ENCODE results near the gene NRP2. TPM values are rescaled to one million over a fixed set of nuclear protein-coding genes. Genes with fewer than 3 reads are reported as not detected.

The NRP2 gene
- total RNA-seq, 4 donors from 2014 or later = 195 to 440 (median 314) TPM

DNA sequence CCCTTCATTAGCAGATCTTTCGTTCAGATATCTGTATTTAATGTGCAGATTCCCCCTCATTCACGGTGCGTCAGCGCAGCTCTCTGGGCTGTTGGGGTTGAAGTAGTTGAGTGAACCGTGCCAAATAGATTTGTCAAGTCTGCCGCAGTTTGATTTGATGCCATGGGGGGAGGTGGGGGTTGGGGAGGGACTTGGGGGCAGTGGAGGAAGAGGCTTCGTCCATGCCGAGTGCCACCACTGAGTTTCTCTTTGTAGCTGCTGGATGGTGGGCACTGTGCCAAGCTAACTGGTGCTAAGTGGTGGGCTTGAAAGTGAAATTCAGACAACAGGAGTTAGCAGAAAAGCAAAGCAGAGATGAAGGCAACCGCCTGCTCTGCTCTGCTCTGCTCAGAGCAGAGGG, 47.9 kb downstream of the NRP2 start:
- DNase-seq (ENCODE audit: extremely low spot score) = no peak
- intact Hi-C loops (cut with DNase I) = no loop called here
- TF ChIP-seq, protein P1, sequence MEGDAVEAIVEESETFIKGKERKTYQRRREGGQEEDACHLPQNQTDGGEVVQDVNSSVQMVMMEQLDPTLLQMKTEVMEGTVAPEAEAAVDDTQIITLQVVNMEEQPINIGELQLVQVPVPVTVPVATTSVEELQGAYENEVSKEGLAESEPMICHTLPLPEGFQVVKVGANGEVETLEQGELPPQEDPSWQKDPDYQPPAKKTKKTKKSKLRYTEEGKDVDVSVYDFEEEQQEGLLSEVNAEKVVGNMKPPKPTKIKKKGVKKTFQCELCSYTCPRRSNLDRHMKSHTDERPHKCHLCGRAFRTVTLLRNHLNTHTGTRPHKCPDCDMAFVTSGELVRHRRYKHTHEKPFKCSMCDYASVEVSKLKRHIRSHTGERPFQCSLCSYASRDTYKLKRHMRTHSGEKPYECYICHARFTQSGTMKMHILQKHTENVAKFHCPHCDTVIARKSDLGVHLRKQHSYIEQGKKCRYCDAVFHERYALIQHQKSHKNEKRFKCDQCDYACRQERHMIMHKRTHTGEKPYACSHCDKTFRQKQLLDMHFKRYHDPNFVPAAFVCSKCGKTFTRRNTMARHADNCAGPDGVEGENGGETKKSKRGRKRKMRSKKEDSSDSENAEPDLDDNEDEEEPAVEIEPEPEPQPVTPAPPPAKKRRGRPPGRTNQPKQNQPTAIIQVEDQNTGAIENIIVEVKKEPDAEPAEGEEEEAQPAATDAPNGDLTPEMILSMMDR (IDR thresholded peaks at IDR 0.05) = no peak
- TF ChIP-seq POLR2AphosphoS5 (IDR thresholded peaks at IDR 0.05) (no peak), EP300 (IDR thresholded peaks at IDR 0.05) (no peak), POLR2A (IDR thresholded peaks at IDR 0.05; ENCODE audit: low read depth) (no peak)
- peaks cover 17 to 100% (median 100%) of the 10 kb centered on the region in 4 donors for H3K4me1 ChIP-seq
- H3K4me3 ChIP-seq = no peak overlapping the region
- peaks cover 20 to 77% (median 51%) of the 10 kb centered on the region in 4 donors for H3K36me3 ChIP-seq
- no peaks in the 10 kb centered on the region for H3K9me3 ChIP-seq
- peak overlapping the region; percentile 80 to 98 (median 90) for H3K27ac ChIP-seq (replicated peaks in 1 of 4)
- 57% methylated on average over 9 of the region's 9 CpGs for WGBS
- no peaks in the 10 kb centered on the region for H3K27me3 ChIP-seq

DNA sequence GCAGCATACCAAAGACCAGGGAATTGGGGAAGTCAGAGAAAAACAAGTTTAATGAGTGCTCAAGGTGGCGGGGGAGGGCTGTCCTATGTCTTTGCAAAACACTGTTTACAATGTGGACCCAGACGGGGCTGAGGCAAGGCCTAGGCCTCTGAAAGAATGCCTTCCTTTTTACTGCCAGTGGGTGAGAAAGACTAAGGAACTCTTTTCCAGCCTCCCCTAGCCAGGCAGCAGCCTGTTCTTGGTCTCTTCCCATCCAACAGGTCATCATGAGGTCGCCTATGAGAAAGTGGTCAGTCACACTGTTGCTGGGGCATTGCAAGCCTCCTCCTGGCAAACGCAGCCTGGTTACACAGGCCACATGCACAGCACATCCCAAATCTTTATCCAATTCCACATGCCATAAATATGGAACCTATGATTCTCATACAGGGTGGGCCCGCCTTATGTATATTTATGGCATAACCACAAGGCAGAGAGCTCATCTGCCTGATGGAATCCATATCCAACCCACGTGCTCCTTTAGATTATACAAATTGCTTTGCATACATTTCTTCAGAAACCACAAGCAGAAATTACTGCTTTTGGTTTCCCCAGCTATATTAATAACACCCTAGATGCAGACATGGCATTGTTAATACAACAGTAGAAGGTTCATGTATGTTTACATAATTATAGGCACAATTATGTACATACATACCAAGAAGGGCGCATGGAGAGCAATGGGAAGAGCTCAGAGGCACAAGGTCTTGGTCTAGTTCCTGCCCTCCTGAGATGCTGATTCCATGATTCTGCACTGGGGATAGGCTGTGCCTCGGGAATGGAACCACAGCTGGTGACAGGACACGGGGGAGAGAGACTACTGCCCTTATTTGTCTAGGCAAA, 48.6 kb downstream of the NRP2 start:
- Histone ChIP-seq H3K4me3 (no peak overlapping the region), H3K27me3 (no peaks in the 10 kb centered on the region), H3K27ac (replicated peaks in 1 of 4) (peak overlapping the region; percentile 80 to 98 (median 90)), H3K4me1 (peaks cover 17 to 100% (median 100%) of the 10 kb centered on the region in 4 donors), H3K36me3 (peaks cover 16 to 74% (median 45%) of the 10 kb centered on the region in 4 donors), H3K9me3 (no peaks in the 10 kb centered on the region)
- DNase-seq (ENCODE audit: extremely low spot score) = no peak
- TF ChIP-seq EP300 (IDR thresholded peaks at IDR 0.05) = no peak
- TF ChIP-seq POLR2A (IDR thresholded peaks at IDR 0.05; ENCODE audit: low read depth) = no peak
- TF ChIP-seq POLR2AphosphoS5 (IDR thresholded peaks at IDR 0.05) = peak in 1 of 2 donors; percentile 9
- intact Hi-C loops (cut with DNase I) = no loop called here
- WGBS = 54% methylated on average over 9 of the region's 9 CpGs

DNA sequence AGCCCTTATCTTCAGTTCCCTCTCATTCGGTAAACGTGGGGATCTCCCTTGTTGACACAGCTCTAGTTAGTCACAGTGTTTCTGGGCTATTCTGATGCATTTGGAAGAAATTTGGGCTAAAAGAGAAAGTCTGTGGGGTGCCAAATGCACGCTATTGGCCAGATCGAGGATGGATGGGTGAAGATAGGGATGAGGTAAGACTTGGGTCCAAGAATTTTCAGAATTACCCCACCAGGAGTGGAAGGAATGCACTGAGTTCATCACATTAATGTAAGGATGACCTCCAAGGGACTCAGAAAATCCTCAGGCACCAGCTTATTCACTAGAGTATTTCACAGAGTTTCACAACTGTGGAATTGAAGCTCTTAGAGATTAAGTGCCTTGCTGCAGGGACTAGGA, 49.3 kb downstream of the NRP2 start:
- TF ChIP-seq POLR2A (IDR thresholded peaks at IDR 0.05; ENCODE audit: low read depth) = no peak
- TF ChIP-seq POLR2AphosphoS5 (IDR thresholded peaks at IDR 0.05) = no peak
- no peak for TF ChIP-seq EP300 (IDR thresholded peaks at IDR 0.05)
- TF ChIP-seq, protein P1 (IDR thresholded peaks at IDR 0.05) = no peak
- intact Hi-C loops (cut with DNase I) = no loop called here
- WGBS = 54% methylated on average over 4 of the region's 4 CpGs
- H3K27me3 ChIP-seq = no peaks in the 10 kb centered on the region
- peaks cover 17 to 100% (median 99%) of the 10 kb centered on the region in 4 donors for H3K4me1 ChIP-seq
- no peak for DNase-seq (ENCODE audit: extremely low spot score)
- no peaks in the 10 kb centered on the region for H3K9me3 ChIP-seq
- H3K36me3 ChIP-seq = peaks cover 10 to 74% (median 42%) of the 10 kb centered on the region in 4 donors
- H3K4me3 ChIP-seq = no peak overlapping the region
- peak overlapping the region; percentile 80 to 98 (median 90) for H3K27ac ChIP-seq (replicated peaks in 1 of 4)

DNA sequence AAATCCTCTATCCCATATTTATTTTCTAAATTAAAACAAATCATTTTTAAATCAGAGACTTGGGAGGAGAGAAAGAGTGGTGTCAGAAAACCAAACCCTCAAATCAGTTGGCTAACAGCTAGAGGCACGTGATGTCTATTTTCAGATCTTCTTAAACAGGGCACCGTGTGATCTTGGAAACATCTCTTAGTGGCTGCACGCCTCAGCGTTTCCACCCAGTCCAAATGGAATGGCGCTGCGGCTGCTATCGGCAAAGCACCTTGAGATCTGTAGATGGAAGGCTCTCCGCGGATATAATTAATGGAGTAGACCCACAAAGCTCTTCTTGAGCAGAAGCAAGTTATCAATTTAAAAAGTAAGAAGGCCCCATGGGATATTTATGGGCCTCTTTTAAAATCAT, 50.0 kb downstream of the NRP2 start:
- Histone ChIP-seq H3K4me1 (peaks cover 17 to 100% (median 99%) of the 10 kb centered on the region in 4 donors), H3K27me3 (no peaks in the 10 kb centered on the region), H3K4me3 (no peak overlapping the region), H3K36me3 (peaks cover 3 to 74% (median 35%) of the 10 kb centered on the region in 4 donors), H3K27ac (replicated peaks in 1 of 4) (peak overlapping the region; percentile 80 to 98 (median 90)), H3K9me3 (no peaks in the 10 kb centered on the region)
- no peak for DNase-seq (ENCODE audit: extremely low spot score)
- TF ChIP-seq EP300 (IDR thresholded peaks at IDR 0.05) (no peak), POLR2AphosphoS5 (IDR thresholded peaks at IDR 0.05) (peak; percentile 45 to 55), POLR2A (IDR thresholded peaks at IDR 0.05; ENCODE audit: low read depth) (no peak)
- TF ChIP-seq, protein P1 (IDR thresholded peaks at IDR 0.05) = peak in 1 of 3 experiments; percentile 5
- 76% methylated on average over 9 of the region's 9 CpGs for WGBS
- intact Hi-C loops (cut with DNase I) = no loop called here

DNA sequence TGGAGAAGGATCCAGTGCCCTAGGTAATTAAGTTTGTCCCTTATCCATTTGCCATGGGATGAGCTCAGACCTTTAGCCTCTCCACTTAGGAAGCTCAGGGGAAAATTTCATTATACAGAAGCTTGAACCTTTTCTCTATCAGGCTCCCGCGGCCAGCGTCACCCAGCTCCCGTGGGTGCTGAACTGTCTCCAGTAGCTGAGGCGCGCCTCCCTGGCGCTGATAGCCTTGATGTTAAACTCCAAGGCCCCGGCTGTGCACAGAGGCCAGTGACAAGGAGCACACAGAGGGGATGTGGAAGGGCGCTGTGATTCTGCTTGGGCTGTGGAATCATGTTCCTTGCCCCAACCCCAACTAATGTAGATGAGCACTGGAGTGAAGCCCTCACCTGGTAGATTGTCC, 50.8 kb downstream of the NRP2 start:
- no peak for DNase-seq (ENCODE audit: extremely low spot score)
- Histone ChIP-seq H3K36me3 (peaks cover 0 to 74% (median 28%) of the 10 kb centered on the region in 4 donors), H3K9me3 (no peaks in the 10 kb centered on the region), H3K4me1 (peaks cover 17 to 100% (median 99%) of the 10 kb centered on the region in 4 donors), H3K4me3 (no peak overlapping the region), H3K27ac (replicated peaks in 1 of 4) (peak overlapping the region; percentile 80 to 98 (median 90)), H3K27me3 (no peaks in the 10 kb centered on the region)
- intact Hi-C loops (cut with DNase I) = no loop called here
- WGBS = 100% methylated on average over 1 of the region's 9 CpGs
- TF ChIP-seq EP300 (IDR thresholded peaks at IDR 0.05) (no peak), POLR2A (IDR thresholded peaks at IDR 0.05; ENCODE audit: low read depth) (no peak), POLR2AphosphoS5 (IDR thresholded peaks at IDR 0.05) (no peak)
- TF ChIP-seq, protein P1 (IDR thresholded peaks at IDR 0.05) = no peak

Data from esophagus muscularis mucosa (tissue), 4 donors.